ENCODE data around the gene QRSL1. TPM values are rescaled to one million over a fixed set of nuclear protein-coding genes. Genes with fewer than 3 reads are reported as not detected.
A peak's percentile ranks its signal among the peaks of the same experiment; 100 is the strongest.

The QRSL1 gene
- total RNA-seq, 1 experiment from 2014 or later: 19.0 TPM

GRCh38 chr6:106599440-106599839 is 29.9 kb upstream of the QRSL1 start:
- no peak overlapping the region for H3K4me3 Mint-ChIP-seq (ENCODE audit: unreplicated experiment)
- no peak for DNase-seq
- Histone ChIP-seq H3K27me3 (replicated peaks; ENCODE audit: control insufficient read depth, insufficient read depth, low read length) (no peaks in the 10 kb centered on the region), H3K4me1 (no peaks in the 10 kb centered on the region), H3K4me3 (ENCODE audit: low read depth, low read length) (no peak overlapping the region), H3K36me3 (ENCODE audit: control insufficient read depth, insufficient read depth, low read length) (no peaks in the 10 kb centered on the region), H3K9me3 (no peaks in the 10 kb centered on the region)
- BruUV-seq (replicated peaks): no TSS peak
- no peaks in the 10 kb centered on the region for H3K27me3 Mint-ChIP-seq (ENCODE audit: insufficient read depth, unreplicated experiment)
- TF ChIP-seq, protein P1, sequence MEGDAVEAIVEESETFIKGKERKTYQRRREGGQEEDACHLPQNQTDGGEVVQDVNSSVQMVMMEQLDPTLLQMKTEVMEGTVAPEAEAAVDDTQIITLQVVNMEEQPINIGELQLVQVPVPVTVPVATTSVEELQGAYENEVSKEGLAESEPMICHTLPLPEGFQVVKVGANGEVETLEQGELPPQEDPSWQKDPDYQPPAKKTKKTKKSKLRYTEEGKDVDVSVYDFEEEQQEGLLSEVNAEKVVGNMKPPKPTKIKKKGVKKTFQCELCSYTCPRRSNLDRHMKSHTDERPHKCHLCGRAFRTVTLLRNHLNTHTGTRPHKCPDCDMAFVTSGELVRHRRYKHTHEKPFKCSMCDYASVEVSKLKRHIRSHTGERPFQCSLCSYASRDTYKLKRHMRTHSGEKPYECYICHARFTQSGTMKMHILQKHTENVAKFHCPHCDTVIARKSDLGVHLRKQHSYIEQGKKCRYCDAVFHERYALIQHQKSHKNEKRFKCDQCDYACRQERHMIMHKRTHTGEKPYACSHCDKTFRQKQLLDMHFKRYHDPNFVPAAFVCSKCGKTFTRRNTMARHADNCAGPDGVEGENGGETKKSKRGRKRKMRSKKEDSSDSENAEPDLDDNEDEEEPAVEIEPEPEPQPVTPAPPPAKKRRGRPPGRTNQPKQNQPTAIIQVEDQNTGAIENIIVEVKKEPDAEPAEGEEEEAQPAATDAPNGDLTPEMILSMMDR (IDR thresholded peaks at IDR 0.05; ENCODE audit: insufficient read depth in 1 of 2, low read depth in 1 of 2, low read length in 1 of 2, severe bottlenecking in 1 of 2, unreplicated experiment in 1 of 2): no peak
- intact Hi-C loops (cut with micrococcal nuclease; ENCODE audit: unreplicated experiment): no loop called here
- CTCF ChIA-PET: interaction anchor here (0.7 kb wide), 1 partner anchor 156 kb away, joined by 5 read pairs; no protein-coding TSS in a partner anchor
- no peak overlapping the region for H3K27ac Mint-ChIP-seq (ENCODE audit: unreplicated experiment)
- POLR2A ChIA-PET: interaction anchor here (0.7 kb wide), 1 partner anchor 1033 kb away, joined by 3 read pairs; no protein-coding TSS in a partner anchor
- peaks cover 9% of the 10 kb centered on the region for H3K9me3 Mint-ChIP-seq (ENCODE audit: unreplicated experiment)
- no peaks in the 10 kb centered on the region for H3K36me3 Mint-ChIP-seq (ENCODE audit: insufficient read depth, unreplicated experiment)
- no peaks in the 10 kb centered on the region for H3K4me1 Mint-ChIP-seq (ENCODE audit: low read depth, unreplicated experiment)

DNA sequence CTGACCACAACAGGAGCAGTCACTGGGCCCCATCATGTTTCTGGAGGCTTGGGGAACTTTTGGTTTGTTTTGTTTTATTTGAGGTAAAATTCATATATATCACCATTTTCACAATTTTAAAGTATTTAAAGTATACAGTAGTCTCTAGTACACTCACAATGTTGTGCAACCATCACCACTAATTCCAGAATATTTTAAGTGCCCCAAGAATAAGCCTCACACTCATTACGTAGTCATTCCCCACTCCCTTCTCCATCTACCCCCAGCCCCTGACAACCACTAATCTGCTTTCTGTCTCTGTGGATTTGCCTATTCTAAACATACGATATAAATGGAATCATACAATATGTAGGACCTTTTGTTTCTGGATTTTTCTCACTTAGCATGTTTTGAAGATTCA is 29.0 kb upstream of the QRSL1 start:
- no peak for DNase-seq
- Mint-ChIP-seq H3K9me3 (ENCODE audit: unreplicated experiment) (peaks cover 9% of the 10 kb centered on the region), H3K4me1 (ENCODE audit: low read depth, unreplicated experiment) (no peaks in the 10 kb centered on the region), H3K27me3 (ENCODE audit: insufficient read depth, unreplicated experiment) (no peaks in the 10 kb centered on the region), H3K4me3 (ENCODE audit: unreplicated experiment) (no peak overlapping the region), H3K36me3 (ENCODE audit: insufficient read depth, unreplicated experiment) (no peaks in the 10 kb centered on the region), H3K27ac (ENCODE audit: unreplicated experiment) (no peak overlapping the region)
- no TSS peak for BruUV-seq (replicated peaks)
- H3K27me3 ChIP-seq (replicated peaks; ENCODE audit: control insufficient read depth, insufficient read depth, low read length): no peaks in the 10 kb centered on the region
- CTCF ChIA-PET: no interaction called here
- H3K4me1 ChIP-seq: no peaks in the 10 kb centered on the region
- no peak overlapping the region for H3K4me3 ChIP-seq (ENCODE audit: low read depth, low read length)
- POLR2A ChIA-PET: no interaction called here
- intact Hi-C loops (cut with micrococcal nuclease; ENCODE audit: unreplicated experiment): no loop called here
- TF ChIP-seq, protein P1 (IDR thresholded peaks at IDR 0.05; ENCODE audit: insufficient read depth in 1 of 2, low read depth in 1 of 2, low read length in 1 of 2, severe bottlenecking in 1 of 2, unreplicated experiment in 1 of 2): no peak
- no peaks in the 10 kb centered on the region for H3K9me3 ChIP-seq
- H3K36me3 ChIP-seq (ENCODE audit: control insufficient read depth, insufficient read depth, low read length): no peaks in the 10 kb centered on the region

- no peaks in the 10 kb centered on the region for H3K9me3 ChIP-seq
- Mint-ChIP-seq H3K4me3 (ENCODE audit: unreplicated experiment) (no peak overlapping the region), H3K27me3 (ENCODE audit: insufficient read depth, unreplicated experiment) (no peaks in the 10 kb centered on the region), H3K36me3 (ENCODE audit: insufficient read depth, unreplicated experiment) (no peaks in the 10 kb centered on the region), H3K9me3 (ENCODE audit: unreplicated experiment) (no peaks in the 10 kb centered on the region), H3K27ac (ENCODE audit: unreplicated experiment) (no peak overlapping the region), H3K4me1 (ENCODE audit: low read depth, unreplicated experiment) (no peaks in the 10 kb centered on the region)
- H3K4me1 ChIP-seq: no peaks in the 10 kb centered on the region
- POLR2A ChIA-PET: no interaction called here
- TF ChIP-seq, protein P1 (IDR thresholded peaks at IDR 0.05; ENCODE audit: insufficient read depth in 1 of 2, low read depth in 1 of 2, low read length in 1 of 2, severe bottlenecking in 1 of 2, unreplicated experiment in 1 of 2): peak; percentile 54 to 56
- CTCF ChIA-PET: interaction anchor here (0.7 to 1.0 kb wide), 3 partner anchors 17 to 390 kb away, joined by 3 to 12 read pairs (median 4); no protein-coding TSS in a partner anchor
- peak in 1 of 2 experiments; percentile 67 for DNase-seq
- no peaks in the 10 kb centered on the region for H3K36me3 ChIP-seq (ENCODE audit: control insufficient read depth, insufficient read depth, low read length)
- no peaks in the 10 kb centered on the region for H3K27me3 ChIP-seq (replicated peaks; ENCODE audit: control insufficient read depth, insufficient read depth, low read length)
- H3K4me3 ChIP-seq (ENCODE audit: low read depth, low read length): no peak overlapping the region
- intact Hi-C loops (cut with micrococcal nuclease; ENCODE audit: unreplicated experiment): loop anchor here (1.0 to 5.0 kb wide), 3 partner anchors 189 to 389 kb away; no protein-coding TSS in a partner anchor
- no TSS peak for BruUV-seq (replicated peaks)
These were observed 21.2 kb upstream of the QRSL1 start for GRCh38 chr6:106608080-106608668.
